ENCODE data around the gene ANXA4. TPM values are rescaled to one million over a fixed set of nuclear protein-coding genes. Genes with fewer than 3 reads are reported as not detected.

ANXA4 gene
- total RNA-seq = 75.8 and 113 TPM in 2 replicates

GRCh38 chr2:69741575-69742321 is at the start of gene ANXA4:
ANXA4 (plus strand) TSS chr2:69742134; CDS start chr2:69781566, 39,432 bp downstream.

GRCh38 chr2:69829256-69830044 is 87.5 kb downstream of the ANXA4 start, which contains the start of gene GMCL1:
GMCL1 (plus strand) TSS chr2:69829660; CDS start chr2:69829893, 233 bp downstream.

Small RNA genes lying within 50 kb of the gene (small RNA-seq; reads per million reads assigned to genes)
- gene RPL23AP92 = not detected

Other genes starting within 250 kb of the ANXA4 start
- 53.8 and 63.0 TPM in 2 replicates for gene AAK1, start 98.4 kb upstream of the ANXA4 start, total RNA-seq
- 7.1 and 9.4 TPM in 2 replicates for gene GMCL1, start 87.5 kb downstream of the ANXA4 start, total RNA-seq
- gene SNRNP27, start 151.8 kb downstream of the ANXA4 start, total RNA-seq = 20.5 and 22.8 TPM in 2 replicates
- gene MXD1, start 173.0 kb downstream of the ANXA4 start, total RNA-seq = 5.1 and 5.5 TPM in 2 replicates
- gene ASPRV1, start 219.5 kb downstream of the ANXA4 start, total RNA-seq = 0.33 and 0.79 TPM in 2 replicates